Urothelium cell line (cell line): ENCODE data around the gene ZMIZ2.
"Not testable (repeated sequence)": the region's sequence is repeated elsewhere in the genome, so short reads cannot be mapped to it uniquely, and the experiment has no call there.

Source experiments
- DNase-seq: peaks from one replicate; pipeline ENCODE4 v3.0.0; 2011; ENCODE audit warnings: low spot score, mixed read lengths
- FAIRE-seq: peaks from 2 replicates; lab custom pipeline; 2011; peaks lifted over from hg19 to GRCh38; lab: Jason Lieb, UNC

The ZMIZ2 gene

DNA sequence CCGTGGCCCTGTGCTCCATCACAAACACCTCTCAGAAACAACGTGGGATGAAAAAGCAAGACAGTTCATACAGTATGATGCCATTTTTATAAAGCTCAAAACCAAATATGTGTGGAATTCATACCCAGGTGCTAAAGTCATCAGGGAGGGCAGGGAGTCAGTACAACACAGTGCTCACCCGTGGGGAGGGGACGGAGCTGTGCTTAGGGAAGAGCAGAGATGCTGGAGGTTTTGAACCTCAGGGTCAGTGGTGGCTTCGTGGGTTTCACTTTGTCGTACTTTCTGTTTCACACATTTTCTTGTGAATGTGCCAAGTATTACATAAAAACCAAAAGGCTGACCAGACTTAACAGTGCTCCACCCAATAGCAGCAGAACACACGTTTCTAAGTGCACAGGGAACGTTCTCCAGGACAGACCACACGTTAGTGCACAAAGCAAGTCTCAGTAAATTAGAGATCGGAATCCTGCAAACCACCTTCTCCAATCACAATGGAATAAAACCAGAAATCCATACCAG lies 21.2 kb downstream of the ZMIZ2 start:
- FAIRE-seq = no peak
- DNase-seq = peak; percentile 49

- FAIRE-seq (no peak), DNase-seq (no peak)
Measured at GRCh38 chr7:44771358-44771757, 22.7 kb downstream of the ZMIZ2 start.

DNA sequence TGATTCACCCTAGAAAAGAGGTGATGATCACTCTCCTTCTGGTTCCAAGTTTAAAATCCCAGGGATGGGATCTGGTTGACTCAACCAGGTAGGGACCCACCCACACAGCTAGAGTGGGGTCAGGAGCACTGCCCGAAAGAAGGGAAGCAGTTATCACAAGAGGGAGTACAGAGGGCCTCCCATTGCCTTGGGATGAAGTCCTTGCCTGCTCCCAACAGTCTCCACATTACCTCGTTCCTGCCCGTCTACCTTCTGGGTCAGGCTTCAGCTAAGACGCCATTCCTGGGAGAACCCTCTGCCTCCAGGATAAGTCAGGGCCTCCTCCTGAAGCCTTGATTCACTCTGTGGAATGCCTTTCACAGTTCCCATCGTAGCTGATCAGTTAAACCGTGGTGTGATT lies 23.8 kb downstream of the ZMIZ2 start:
- FAIRE-seq (no peak), DNase-seq (no peak)

- FAIRE-seq (no peak), DNase-seq (no peak)
Measured at GRCh38 chr7:44772867-44773266, 24.2 kb downstream of the ZMIZ2 start.

DNA sequence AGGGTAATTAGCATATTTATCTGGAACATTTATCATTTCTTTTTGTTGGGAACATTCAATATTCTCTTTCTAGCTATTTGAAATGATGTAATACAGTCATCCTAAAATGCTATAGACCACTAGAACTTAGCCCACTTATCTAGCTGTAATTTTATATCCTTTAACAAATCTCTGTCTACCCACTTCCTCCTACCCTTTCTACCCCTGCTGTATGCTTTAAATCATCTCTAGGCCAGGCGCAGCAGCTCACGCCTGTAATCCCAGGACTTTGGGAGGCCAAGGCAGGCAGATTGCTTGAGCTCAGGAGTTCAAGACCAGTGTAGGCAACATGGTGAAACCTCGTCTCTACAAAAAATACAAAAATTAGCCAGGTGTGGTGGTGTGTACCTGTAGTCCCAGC lies 25.8 kb downstream of the ZMIZ2 start:
- DNase-seq, FAIRE-seq: not testable (repeated sequence)

DNA sequence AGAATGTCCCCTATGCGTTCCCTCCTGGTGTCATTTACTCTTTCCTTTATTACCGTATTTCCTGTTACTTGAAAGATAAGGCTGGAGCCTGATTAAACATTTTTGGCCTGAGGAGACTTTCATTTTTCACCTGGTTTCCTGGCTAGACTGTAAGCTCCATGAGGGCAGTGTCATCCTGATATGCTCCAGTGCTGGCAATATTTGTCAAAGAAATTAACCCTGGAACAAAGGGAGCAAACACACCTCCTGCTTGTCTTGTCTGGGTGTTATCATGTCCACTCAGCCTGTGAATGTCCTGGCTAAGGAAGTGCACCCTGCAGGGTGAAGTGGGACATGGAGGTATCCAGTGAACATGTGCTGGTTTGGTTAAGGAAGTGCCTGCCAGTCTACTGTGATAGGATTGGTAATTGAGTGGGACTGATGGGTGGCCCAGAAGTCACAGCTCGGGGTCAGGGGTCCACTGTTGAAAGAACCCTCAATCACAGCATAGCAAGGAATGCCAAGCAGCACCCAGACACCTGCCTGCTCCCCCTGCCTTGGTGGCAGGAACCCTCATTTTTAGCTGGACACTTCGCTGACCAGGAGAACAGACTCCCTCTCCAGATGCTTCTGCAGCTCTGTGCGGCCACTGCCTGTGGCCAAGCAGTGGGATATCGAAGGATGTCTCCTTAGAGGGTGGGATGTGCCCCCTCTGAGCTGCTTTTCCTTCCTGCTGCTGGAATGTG lies 26.9 kb downstream of the ZMIZ2 start:
- peak; percentile 96 for FAIRE-seq

DNA sequence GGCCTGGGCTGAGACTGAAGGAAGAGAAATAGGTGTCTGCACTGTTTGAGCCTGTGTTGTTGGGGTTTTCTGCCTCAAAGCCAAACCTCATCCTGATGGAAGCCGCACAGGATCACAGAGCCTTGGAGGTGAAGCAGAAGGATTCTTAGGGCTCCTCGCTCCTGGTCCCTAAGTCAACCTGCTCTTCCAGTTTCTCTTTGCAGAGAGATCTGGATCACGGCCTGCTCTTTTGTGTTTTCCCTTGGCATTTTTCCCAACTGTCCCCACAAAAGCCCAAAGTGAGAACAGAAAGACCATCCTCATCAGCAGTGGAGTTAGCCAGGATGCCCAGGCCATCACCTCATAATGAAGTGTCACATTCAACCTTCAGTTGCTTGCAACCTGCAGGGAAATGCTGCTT lies 27.6 kb downstream of the ZMIZ2 start:
- DNase-seq = no peak
- no peak for FAIRE-seq

More for the DNA sequence above, 26.9 kb downstream of the ZMIZ2 start:
- DNase-seq = no peak

- DNase-seq (no peak), FAIRE-seq (no peak)
Measured at GRCh38 chr7:44782460-44782859, 33.8 kb downstream of the ZMIZ2 start.

DNA sequence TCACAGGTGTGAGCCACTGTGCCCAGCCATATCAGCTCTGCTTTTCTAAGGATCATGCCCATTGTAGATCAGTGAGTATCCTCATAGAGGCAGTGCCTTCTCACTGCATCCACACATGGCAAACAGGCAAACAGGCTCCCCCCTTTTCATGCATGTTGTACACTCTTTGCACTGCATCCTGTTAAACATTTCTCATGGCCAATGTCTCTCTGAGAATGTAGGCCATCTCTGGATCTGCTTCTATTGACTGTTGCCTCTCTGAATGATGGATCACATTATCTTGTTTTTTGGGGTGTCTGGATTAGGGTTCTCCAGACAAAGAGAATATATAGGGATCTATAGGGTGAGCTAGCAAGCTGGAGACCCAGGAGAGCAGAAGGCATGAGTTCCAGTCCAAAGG lies 34.8 kb downstream of the ZMIZ2 start:
- DNase-seq = no peak
- peak; percentile 13 for FAIRE-seq

DNA sequence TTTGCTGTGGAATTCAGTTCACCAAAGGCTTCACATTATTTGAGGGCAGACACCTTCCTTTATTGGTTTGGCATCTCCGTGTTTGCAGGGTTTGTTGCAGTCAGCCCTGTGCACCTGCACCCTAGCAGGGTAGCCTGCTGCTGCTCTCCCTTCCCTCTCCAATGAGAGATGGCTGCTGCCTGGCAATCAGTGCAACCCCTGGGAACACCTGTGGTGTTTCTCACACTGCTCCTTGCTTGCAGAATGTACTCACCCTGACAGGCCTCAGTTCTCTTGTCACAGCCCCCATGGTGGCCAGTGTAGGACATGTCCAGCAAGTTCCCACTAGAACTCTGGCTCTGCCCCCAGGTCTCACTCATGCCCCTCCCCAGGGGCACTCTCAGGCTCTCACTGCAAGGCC lies 35.7 kb downstream of the ZMIZ2 start:
- FAIRE-seq (peak; percentile 79), DNase-seq (no peak)

GRCh38 chr7:44785218-44785617 lies 36.6 kb downstream of the ZMIZ2 start:
- DNase-seq, FAIRE-seq: not testable (repeated sequence)

- FAIRE-seq = no peak
- DNase-seq = no peak
Measured at GRCh38 chr7:44787041-44787440, 38.4 kb downstream of the ZMIZ2 start.

GRCh38 chr7:44787762-44788161 lies 39.1 kb downstream of the ZMIZ2 start:
- no peak for FAIRE-seq
- DNase-seq = no peak

DNA sequence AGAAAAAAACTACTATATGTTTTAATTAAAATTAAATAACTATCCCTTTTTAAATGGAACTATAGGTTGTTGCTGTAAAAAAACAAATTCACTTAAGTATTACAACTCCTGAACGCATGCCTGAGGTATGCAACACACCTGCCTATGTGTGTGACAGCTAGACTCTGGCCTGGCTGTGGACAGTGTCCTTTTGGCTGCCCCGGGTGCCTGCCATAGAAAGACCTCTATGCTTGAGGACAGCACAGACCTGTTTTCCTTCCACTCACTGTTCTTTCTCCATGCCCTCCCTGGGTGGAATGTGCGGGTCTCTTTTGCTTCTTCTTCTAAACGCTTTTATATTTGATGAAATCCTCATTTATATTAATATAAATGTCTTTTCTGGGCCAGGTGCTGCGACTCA lies 41.3 kb downstream of the ZMIZ2 start:
- FAIRE-seq = no peak

GRCh38 chr7:44791278-44792219 lies 42.9 kb downstream of the ZMIZ2 start:
- DNase-seq = no peak
- no peak for FAIRE-seq

More for the DNA sequence above, 41.3 kb downstream of the ZMIZ2 start:
- DNase-seq = no peak

- DNase-seq (no peak), FAIRE-seq (no peak)
Measured at GRCh38 chr7:44793919-44794318, 45.3 kb downstream of the ZMIZ2 start.

- FAIRE-seq = no peak
- no peak for DNase-seq
Measured at GRCh38 chr7:44794331-44794730, 45.7 kb downstream of the ZMIZ2 start.

DNA sequence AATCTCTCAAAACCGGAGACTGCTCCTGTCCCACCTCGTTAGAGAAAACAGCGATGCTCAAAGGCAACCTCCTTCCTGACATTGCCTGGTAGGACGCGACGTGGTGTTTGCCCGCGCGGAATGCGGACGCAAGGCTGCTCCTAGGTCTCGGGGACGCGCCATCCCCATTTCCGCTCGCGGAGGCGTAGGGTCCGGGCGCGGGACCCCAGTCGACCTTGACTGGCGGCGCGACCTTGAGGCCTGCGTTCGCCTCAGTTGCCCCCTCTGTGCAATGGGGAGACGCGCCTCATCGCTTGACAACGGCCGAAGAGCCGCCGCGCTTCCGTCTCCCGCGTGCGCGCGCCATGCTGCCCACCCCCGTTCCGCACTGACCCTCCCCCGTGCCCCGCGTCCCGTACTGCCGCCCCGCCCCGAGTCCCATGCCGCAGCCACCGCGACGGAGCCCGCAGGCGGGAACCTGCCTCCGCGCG lies 47.4 kb downstream of the ZMIZ2 start:
- DNase-seq (peak; percentile 80), FAIRE-seq (peak; percentile 40)

DNA sequence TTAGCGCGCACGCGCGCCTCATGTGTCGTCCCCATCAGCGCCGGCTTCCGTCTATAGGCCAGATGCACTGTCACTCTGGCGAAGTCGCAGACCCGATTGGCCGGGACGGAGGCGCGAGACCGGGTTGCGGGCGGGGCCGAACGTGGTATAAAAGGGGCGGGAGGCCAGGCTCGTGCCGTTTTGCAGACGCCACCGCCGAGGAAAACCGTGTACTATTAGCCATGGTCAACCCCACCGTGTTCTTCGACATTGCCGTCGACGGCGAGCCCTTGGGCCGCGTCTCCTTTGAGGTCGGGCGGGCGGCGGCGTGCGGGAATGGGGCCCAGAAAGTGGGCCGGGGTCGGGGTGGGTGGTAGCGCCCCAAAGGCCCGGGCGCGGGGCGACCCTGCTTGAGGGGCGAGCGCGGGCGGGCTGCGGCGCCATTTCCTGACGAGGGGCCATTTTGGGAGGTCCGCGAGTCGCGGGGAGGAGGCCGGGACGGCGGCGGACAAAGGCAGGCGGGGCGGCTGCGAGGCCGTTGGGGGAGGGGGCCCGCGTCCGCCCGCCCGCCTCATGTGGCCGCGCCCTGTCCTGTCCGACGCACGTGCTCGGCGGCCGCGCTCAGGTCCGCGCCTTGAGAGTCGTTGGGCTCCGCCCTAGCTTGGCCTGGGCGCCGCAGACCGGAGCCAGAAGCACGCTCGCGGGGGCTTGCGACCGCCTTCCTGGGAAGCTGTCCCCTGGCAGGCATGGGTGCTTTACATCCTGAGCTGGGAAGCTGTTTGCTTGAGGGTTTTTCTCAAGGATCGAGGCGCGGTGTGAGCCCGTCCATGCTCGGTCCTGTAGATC lies 48.1 kb downstream of the ZMIZ2 start, which contains the start of gene PPIA:
PPIA (plus strand) TSS at position 178 of the 825 bp plus-strand sequence; CDS start at position 222, 44 bp downstream.
- DNase-seq (peak; percentile 100), FAIRE-seq (peak; percentile 77)
